Glomerular endothelial cell (primary cell): ENCODE measurements around the gene HOXA11. TPM values are rescaled to one million over a fixed set of nuclear protein-coding genes. Genes with fewer than 3 reads are reported as not detected.

Experiments
- DNase-seq: peaks from one replicate; pipeline ENCODE4 v3.0.0-alpha.2; 2011; ENCODE audit warnings: low read depth, low spot score; ENCODE audit errors: extremely low read depth
- total RNA-seq: library from RNA; depleted of rRNA; stranded (reverse); fragments of >200 nt; gene quantifications from 2 replicates; pipeline ENCODE4 v1.2.3, GENCODE V29; 2015

Gene HOXA11
- total RNA-seq, 1 donor from 2014 or later, result 2.0 TPM

- no peak for DNase-seq
These were observed 36.0 kb downstream of the HOXA11 start for GRCh38 chr7:27148756-27149641.

GRCh38 chr7:27148031-27148755 is 36.8 kb downstream of the HOXA11 start:
- no peak for DNase-seq

GRCh38 chr7:27147199-27148030 is 37.6 kb downstream of the HOXA11 start, which contains the start of gene HOXA6:
Gene HOXA6, minus strand, starts transcription at chr7:27147774. Its CDS starts 25 bp downstream, at chr7:27147749.
- no peak for DNase-seq

GRCh38 chr7:27146491-27147198 is 38.4 kb downstream of the HOXA11 start:
- DNase-seq, result no peak

GRCh38 chr7:27145914-27146412 is 39.1 kb downstream of the HOXA11 start:
- no peak for DNase-seq

- no peak for DNase-seq
These were observed 39.7 kb downstream of the HOXA11 start for GRCh38 chr7:27145165-27145913.

GRCh38 chr7:27144781-27145164 is 40.3 kb downstream of the HOXA11 start:
- no peak for DNase-seq

GRCh38 chr7:27143950-27144780 is 40.9 kb downstream of the HOXA11 start:
- DNase-seq, result no peak

GRCh38 chr7:27143023-27143949 is 41.7 kb downstream of the HOXA11 start, which contains the start of gene HOXA5:
Gene HOXA5, minus strand, starts transcription at chr7:27143681. Its CDS starts 74 bp downstream, at chr7:27143607.
- DNase-seq, result peak; percentile 87

- no peak for DNase-seq
These were observed 42.4 kb downstream of the HOXA11 start for GRCh38 chr7:27142580-27143022.

GRCh38 chr7:27141923-27142579 is 43.0 kb downstream of the HOXA11 start:
- no peak for DNase-seq

- DNase-seq, result no peak
These were observed 43.7 kb downstream of the HOXA11 start for GRCh38 chr7:27141137-27141922.

GRCh38 chr7:27140126-27140857 is 44.7 kb downstream of the HOXA11 start:
- DNase-seq, result no peak

- no peak for DNase-seq
These were observed 45.5 kb downstream of the HOXA11 start for GRCh38 chr7:27139334-27140125.

GRCh38 chr7:27138985-27139333 is 46.1 kb downstream of the HOXA11 start:
- DNase-seq, result no peak
